Adipocyte (in vitro differentiated cells): Measurements from ENCODE around the gene IGSF21.

Source experiments
- DNase-seq: peaks from one replicate; pipeline ENCODE4 v3.0.0-alpha.2; 2015; ENCODE audit warnings: low read depth
- H3K27me3 ChIP-seq: replicated peaks from 2 replicates; pipeline ENCODE4 v1.7.0; 2013; ENCODE audit warnings: mild to moderate bottlenecking, low read length, moderate library complexity; ENCODE audit not compliant: control insufficient read depth, insufficient read depth
- H3K36me3 ChIP-seq: 2 replicates; pipeline ENCODE4 v1.7.0; 2013; ENCODE audit warnings: low read length, mild to moderate bottlenecking, moderate library complexity; ENCODE audit not compliant: control insufficient read depth, insufficient read depth, severe bottlenecking
- H3K4me1 ChIP-seq: 2 replicates; pipeline ENCODE4 v1.7.0; 2013; ENCODE audit warnings: mild to moderate bottlenecking, low read length, moderate library complexity; ENCODE audit not compliant: control insufficient read depth, insufficient read depth
- H3K4me3 ChIP-seq: 2 replicates; pipeline ENCODE4 v1.7.0; 2013; ENCODE audit warnings: mild to moderate bottlenecking, low read length, moderate library complexity
- H3K9ac ChIP-seq: 2 replicates; pipeline ENCODE4 v1.7.0; 2013; ENCODE audit warnings: mild to moderate bottlenecking, low read length, moderate library complexity
- H3K9me3 ChIP-seq: 2 replicates; pipeline ENCODE4 v1.7.0; 2013; ENCODE audit warnings: mild to moderate bottlenecking, low read length, moderate library complexity; ENCODE audit not compliant: control insufficient read depth

The IGSF21 gene

DNA sequence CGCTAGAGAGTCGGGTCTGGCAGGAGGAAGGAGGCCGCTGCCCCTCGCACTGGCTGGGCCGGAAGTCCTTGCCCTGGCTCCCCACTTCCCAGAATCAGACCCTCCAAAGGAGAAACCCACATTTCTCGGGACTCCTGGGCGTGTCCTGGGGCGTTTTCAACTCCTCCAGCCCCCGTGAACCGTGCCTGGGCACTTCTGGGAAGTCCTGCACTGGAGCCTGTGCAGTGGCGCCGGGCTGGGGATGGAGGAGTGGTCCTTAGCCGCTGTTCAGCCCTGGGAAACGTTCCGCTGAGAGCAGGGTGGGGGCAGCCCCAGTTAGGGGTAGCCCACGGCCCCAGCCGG lies 3.0 kb downstream of the IGSF21 start:
- no peak for DNase-seq
- H3K27me3 ChIP-seq = peaks cover 88% of the 10 kb centered on the region
- no peak overlapping the region for H3K4me3 ChIP-seq

DNA sequence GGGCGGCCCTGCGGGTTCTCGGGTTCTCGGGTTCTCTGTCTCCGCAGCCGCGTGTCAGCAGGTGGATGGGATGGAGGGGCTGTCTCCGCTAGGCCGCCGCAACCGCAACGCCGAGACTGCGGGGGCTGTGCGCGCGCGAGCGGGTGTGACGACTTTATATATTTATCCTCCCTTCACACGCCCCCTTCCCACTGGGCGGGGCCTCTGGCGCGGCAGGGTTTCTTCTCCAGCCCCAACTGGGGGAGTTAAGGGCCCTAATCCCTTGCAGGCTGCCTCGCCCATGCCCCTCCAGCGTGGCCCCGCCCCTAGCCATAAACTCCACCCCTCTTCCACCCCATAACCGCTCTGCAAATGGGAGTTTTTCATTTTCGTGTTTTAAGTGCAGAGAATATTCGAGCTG lies 3.4 kb downstream of the IGSF21 start:
- DNase-seq = no peak
- Histone ChIP-seq H3K4me1 (peaks cover 11% of the 10 kb centered on the region), H3K36me3 (no peaks in the 10 kb centered on the region), H3K27me3 (peaks cover 84% of the 10 kb centered on the region), H3K9ac (no peak overlapping the region), H3K9me3 (no peaks in the 10 kb centered on the region), H3K4me3 (no peak overlapping the region)

More for the DNA sequence above, 3.0 kb downstream of the IGSF21 start:
- H3K36me3 ChIP-seq = no peaks in the 10 kb centered on the region
- H3K4me1 ChIP-seq = peaks cover 11% of the 10 kb centered on the region
- H3K9ac ChIP-seq = no peak overlapping the region
- no peaks in the 10 kb centered on the region for H3K9me3 ChIP-seq

DNA sequence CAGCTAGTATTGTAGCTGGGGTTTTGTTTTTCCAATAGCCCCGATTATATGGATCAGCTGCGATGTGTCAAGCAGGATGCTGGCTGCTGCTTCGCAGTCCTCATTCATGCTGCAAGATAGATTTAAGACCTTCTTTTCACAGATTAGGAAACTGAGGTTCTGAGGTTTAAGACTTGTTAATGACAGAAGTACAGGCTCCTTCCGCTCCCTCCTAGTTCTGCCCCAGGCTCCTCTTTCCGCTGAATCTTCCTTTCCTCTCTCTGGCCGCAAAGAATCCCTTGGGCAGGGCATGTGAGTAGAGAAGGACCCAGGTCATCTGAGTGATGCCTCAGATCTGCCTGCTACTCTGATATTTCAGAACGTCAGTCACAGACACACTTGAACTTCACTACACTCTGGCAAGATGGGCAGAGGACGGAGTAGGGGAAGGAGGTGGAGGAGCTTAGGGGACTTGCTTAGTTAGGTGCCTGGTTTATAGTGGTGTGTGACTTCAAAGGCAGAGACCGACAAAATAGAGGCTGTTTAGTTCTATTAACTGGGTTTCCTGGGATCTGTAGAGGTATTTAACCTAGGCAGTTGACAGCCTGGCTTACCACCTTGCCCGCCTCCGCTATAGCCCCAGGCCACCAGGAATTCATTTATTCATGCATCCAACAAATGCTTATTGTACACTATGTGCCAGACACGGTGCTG lies 4.2 kb downstream of the IGSF21 start:
- DNase-seq = no peak
- Histone ChIP-seq H3K27me3 (peaks cover 80% of the 10 kb centered on the region), H3K9ac (no peak overlapping the region), H3K36me3 (no peaks in the 10 kb centered on the region), H3K4me1 (peaks cover 11% of the 10 kb centered on the region), H3K9me3 (no peaks in the 10 kb centered on the region), H3K4me3 (no peak overlapping the region)

DNA sequence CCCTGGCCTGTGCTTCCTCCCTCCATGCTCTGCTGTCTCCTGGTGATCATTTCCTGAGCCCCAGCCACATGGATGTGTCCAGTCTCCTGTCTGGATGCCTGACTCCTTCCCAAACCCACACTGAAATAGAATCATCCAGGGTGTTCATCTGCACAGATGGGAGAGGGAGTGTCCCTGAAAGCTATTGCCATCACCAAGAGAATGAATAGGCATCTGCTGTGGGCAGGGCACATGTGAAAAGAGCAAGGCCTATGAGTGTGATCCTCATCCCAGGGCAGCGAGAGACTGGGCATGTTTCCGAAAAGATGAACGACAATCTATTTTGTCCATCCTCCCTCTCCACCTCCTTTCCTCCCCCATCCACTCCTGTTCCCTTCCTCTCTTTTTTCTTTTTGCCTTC lies 5.0 kb downstream of the IGSF21 start:
- Histone ChIP-seq H3K9ac (no peak overlapping the region), H3K9me3 (no peaks in the 10 kb centered on the region), H3K27me3 (peaks cover 81% of the 10 kb centered on the region), H3K4me1 (peaks cover 11% of the 10 kb centered on the region), H3K36me3 (no peaks in the 10 kb centered on the region), H3K4me3 (no peak overlapping the region)
- no peak for DNase-seq

DNA sequence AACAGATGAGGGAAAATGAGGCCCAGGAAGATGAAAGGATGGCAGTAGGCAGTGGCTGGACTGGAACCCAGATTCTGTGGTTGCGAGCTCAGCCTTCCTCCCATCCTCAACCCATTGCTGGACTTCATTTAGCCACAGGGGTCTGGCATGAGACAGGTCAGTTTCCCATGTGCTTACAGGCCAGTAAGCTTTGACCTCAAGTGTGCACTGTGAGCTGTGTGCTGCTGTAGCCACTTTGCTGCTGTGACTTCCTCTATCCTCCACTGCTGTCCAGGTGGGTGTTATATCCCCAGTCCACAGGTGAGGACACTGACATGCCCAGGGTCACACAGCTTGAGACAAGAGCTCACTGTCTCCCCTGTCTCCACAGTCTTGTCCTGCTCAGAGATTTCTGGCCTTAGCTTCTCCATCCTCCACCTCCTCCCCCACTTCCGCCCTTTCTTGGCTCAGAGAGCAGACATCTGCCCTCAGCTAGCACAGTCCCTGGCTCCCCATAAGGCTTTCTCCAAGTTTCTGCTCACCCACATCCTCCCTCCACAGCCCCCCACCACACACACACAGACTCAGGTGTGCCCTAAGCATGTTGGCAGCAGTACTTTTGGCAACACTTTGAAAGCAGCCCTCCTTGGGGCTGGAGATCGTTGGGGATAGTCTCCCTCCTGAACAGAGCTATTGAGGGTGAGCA lies 7.3 kb downstream of the IGSF21 start:
- DNase-seq = no peak
- no peaks in the 10 kb centered on the region for H3K36me3 ChIP-seq
- no peak overlapping the region for H3K9ac ChIP-seq
- H3K4me3 ChIP-seq = no peak overlapping the region
- peaks cover 83% of the 10 kb centered on the region for H3K27me3 ChIP-seq
- H3K4me1 ChIP-seq = peaks cover 3% of the 10 kb centered on the region
- H3K9me3 ChIP-seq = no peaks in the 10 kb centered on the region

DNA sequence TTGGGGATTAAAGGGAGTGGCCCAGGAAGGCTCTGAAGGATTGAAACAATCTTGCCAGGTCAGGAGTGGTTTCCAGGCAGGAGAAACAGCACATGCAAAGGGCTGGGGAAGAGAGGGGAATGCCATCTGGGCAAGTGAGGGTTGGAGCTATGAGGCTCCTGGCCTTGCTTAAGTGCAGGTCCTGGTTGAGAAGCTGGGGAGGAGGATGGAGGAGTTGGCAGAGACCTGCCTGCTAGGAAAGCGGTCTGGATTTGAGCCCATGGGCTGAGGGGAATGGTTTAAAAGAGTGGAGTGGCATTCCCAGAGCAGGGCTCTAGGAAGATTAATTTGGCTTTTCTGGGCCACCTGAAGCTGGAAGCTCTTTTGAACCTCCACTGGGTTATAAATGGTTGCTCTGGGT lies 9.2 kb downstream of the IGSF21 start:
- DNase-seq = no peak
- peaks cover 3% of the 10 kb centered on the region for H3K4me1 ChIP-seq
- no peak overlapping the region for H3K4me3 ChIP-seq
- H3K9me3 ChIP-seq = peaks cover 1% of the 10 kb centered on the region
- H3K9ac ChIP-seq = no peak overlapping the region
- H3K36me3 ChIP-seq = no peaks in the 10 kb centered on the region
- H3K27me3 ChIP-seq = peaks cover 82% of the 10 kb centered on the region

DNA sequence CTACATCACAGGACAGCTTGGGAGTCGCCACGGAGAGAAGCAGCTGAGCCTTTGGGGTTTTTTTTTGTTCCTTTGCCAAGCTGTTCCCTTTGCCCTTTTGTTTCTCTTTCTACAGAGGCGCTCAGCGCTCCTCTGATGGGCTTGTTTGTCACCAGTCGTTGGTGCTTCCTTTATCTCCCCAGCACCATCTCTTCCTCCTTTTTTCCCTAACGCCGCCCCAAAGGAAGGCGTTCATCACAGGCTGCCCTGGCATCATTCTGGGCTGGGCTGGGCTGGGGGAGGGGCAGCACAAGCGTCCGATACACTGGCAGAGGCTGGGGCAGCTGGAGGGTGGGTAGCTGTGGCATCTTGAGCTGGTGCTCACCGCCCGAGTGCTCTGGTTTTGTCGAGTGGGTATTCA lies 10.5 kb downstream of the IGSF21 start:
- Histone ChIP-seq H3K27me3 (peaks cover 72% of the 10 kb centered on the region), H3K36me3 (no peaks in the 10 kb centered on the region), H3K9me3 (peaks cover 2% of the 10 kb centered on the region)

DNA sequence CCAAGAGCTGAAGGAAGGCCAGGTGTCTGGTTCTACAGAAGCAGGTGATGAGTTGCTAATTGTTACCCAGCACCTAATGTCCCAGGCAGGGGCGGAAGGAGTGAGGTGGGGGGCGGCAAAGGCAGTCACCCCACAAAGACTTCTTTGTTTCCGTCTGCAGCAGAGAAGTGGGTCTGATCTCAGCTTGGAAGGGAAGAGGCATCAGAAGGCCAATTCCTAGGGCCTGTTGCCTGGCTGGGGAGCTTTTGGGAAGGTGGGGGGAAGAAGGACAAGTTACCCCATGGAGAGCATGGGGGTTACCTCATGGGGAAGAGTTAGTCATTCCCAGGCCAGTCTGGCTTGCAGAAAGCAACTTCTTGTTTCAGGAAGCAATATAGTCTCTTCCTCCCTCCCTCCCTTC lies 10.9 kb downstream of the IGSF21 start:
- no peaks in the 10 kb centered on the region for H3K36me3 ChIP-seq
- H3K27me3 ChIP-seq = peaks cover 75% of the 10 kb centered on the region
- no peak for DNase-seq
- H3K4me1 ChIP-seq = no peaks in the 10 kb centered on the region
- no peak overlapping the region for H3K9ac ChIP-seq
- peaks cover 2% of the 10 kb centered on the region for H3K9me3 ChIP-seq
- no peak overlapping the region for H3K4me3 ChIP-seq

More for the DNA sequence above, 10.5 kb downstream of the IGSF21 start:
- Histone ChIP-seq H3K4me3 (no peak overlapping the region), H3K4me1 (no peaks in the 10 kb centered on the region), H3K9ac (no peak overlapping the region)
- DNase-seq = no peak

DNA sequence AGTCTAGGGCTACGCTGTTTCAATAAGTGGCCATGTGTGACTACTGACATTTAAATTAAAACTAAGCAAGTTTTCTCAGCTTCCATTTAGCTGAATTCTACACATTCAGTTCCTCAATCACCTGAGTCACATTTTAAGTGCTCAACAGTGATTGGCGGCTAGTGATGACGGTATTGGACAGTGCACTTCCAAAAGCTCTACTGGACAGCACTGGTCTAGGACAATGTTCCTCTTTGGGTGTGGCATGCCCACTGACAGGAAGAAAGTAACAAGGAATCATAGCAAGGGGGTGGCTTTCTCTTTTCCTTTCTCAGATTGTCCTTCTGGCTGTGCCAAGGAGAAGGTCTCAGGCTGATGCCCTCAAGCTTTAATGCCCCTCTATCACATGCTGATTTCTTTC lies 11.7 kb downstream of the IGSF21 start:
- no peak overlapping the region for H3K9ac ChIP-seq
- peaks cover 68% of the 10 kb centered on the region for H3K27me3 ChIP-seq
- H3K9me3 ChIP-seq = peaks cover 2% of the 10 kb centered on the region
- DNase-seq = no peak
- H3K4me1 ChIP-seq = no peaks in the 10 kb centered on the region
- H3K4me3 ChIP-seq = no peak overlapping the region
- no peaks in the 10 kb centered on the region for H3K36me3 ChIP-seq

DNA sequence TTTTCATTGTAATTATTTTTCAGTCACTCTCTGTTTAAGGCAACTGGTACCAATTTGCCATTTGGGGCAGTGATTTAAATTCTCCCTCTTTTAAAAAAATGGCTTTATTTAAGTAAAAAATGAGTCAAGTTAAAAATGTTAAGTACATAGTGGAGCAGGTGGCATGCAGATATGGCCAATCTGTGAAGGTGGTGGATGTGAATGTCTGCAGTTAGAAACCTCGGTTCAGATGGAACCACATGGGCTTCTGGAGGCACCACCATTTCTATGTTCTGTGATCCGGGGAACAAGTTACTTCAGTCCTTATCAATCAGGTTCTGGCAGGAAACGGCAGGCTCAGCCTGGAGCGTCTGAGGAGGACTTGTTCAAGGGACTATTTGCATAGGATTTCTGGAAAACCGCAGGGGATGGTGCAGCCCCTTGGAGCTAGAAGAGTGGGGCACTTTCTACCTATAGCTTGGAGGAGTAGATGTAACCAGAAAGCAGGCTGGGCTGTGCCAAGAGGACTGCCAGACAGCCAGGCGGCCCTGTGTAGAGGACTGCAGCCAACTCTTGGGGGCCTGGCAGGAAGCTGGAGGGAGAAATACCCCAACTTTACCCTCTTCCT lies 12.3 kb downstream of the IGSF21 start:
- H3K4me1 ChIP-seq = no peaks in the 10 kb centered on the region
- H3K27me3 ChIP-seq = peaks cover 62% of the 10 kb centered on the region
- no peak overlapping the region for H3K4me3 ChIP-seq
- no peaks in the 10 kb centered on the region for H3K36me3 ChIP-seq
- no peak for DNase-seq
- H3K9ac ChIP-seq = no peak overlapping the region
- peaks cover 2% of the 10 kb centered on the region for H3K9me3 ChIP-seq

DNA sequence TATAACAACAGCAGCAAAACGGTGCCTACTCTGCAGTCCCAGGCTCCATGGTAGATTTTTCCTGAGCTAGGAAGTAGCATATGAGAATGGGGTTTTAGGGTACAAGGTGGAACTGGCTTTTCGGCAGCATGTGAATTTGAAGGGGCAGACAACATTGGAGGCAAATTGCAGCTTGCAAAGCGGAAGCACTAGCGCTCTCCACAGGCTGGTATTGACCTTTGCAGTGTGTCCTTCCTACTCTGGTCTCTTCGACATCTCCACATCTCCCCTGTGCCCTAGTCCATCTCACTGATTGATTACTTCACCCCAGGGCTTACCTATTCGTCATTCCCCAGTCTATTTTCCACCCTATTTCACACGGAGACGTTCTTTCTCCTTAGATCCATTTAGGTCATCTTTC lies 13.0 kb downstream of the IGSF21 start:
- H3K4me1 ChIP-seq = no peaks in the 10 kb centered on the region
- no peak overlapping the region for H3K9ac ChIP-seq
- peaks cover 62% of the 10 kb centered on the region for H3K27me3 ChIP-seq
- no peak overlapping the region for H3K4me3 ChIP-seq
- no peak for DNase-seq
- no peaks in the 10 kb centered on the region for H3K36me3 ChIP-seq
- peaks cover 2% of the 10 kb centered on the region for H3K9me3 ChIP-seq
